Iris pigment epithelial cell (primary cell): ENCODE data around the gene ISL2.

Experiments used
- DNase-seq: peaks from one replicate; pipeline ENCODE4 v3.0.0-alpha.2; 2011; ENCODE audit warnings: low read depth

The ISL2 gene

DNA sequence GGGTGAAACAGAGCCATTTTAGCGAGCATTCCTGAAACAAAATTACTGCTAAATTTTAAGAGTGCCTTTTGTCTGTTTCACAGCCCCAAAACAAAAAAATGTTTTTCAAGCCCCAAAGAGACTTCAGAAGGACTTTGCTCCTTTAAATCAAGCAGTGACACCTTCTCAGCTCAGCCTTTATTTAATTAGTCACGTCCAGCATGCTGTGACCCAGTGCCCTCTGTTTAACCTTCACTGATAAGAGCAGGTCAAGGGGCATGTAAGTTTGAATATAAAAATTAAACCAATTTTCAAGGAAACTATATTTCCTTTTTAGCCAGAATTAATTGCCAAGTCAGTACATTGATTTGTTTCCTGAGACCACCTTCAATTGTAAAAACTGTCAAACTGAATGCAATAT, 40.6 kb downstream of the ISL2 start:
- no peak for DNase-seq

DNA sequence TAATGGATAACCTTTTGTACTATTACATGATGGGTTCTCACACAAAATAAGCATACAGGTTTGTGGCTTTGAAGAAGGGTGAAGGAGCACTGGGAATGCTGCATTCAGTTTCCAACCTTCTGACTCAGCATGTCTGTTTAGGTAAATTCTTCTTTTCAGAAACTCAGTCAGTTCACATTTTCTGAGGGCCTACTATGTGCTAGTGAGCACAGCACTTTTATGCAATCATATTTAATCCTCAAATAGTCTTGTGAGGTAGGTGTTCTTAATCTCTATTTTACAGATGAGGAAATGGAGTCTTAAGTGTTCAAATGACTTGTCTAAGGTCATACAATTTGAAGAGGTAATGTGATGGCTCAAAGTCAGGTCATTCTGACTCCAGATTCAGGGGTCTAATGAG, 41.2 kb downstream of the ISL2 start:
- DNase-seq = no peak

GRCh38 chr15:76378691-76379090, 42.1 kb downstream of the ISL2 start:
- DNase-seq = no peak

GRCh38 chr15:76380249-76380648, 43.7 kb downstream of the ISL2 start:
- no peak for DNase-seq

DNA sequence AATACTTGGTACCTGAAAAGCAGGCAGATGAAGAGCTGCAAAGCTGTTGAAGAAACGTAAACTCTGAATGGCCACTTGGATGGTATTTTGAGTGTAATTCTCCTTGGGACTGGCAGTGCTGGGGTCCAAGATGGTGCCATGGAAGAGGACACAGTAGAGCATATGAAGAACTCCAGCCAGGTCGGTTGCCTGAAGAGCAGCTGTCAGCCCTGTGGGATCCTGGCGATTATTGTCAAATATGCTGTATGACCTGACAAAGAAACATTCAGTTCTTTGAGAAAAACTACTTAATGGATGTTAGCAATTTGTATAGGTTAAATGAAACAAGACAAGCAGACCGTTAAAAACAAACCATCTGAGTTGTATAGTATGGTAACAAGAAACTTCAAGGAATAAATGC, 44.8 kb downstream of the ISL2 start:
- DNase-seq = no peak

- DNase-seq = no peak
Observed at GRCh38 chr15:76382987-76383728, 46.6 kb downstream of the ISL2 start.

GRCh38 chr15:76384409-76384808, 47.8 kb downstream of the ISL2 start:
- DNase-seq = no peak

GRCh38 chr15:76386178-76386577, 49.6 kb downstream of the ISL2 start:
- DNase-seq = no peak

- DNase-seq = no peak
Observed at GRCh38 chr15:76386926-76387325, 50.4 kb downstream of the ISL2 start.

DNA sequence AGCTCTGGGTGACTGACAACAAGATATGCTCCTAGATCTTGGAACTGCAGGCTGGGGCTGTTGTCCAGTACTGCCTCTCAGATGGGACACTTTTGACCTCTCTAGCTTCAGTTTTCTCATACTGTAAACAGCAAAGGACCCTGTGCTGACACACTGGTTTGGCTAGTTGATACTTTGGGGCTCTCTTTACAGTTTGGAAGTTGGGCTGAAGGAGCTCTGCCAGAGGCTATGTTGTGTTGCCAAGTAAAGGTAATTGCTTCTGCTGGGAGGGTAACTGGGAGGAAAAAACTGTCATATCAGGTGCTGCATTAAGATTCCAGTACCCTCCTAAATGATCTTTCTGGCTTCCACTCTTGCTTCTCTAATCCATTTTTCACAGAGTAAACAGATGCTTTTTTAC, 54.0 kb downstream of the ISL2 start:
- no peak for DNase-seq

GRCh38 chr15:76391309-76391708, 54.7 kb downstream of the ISL2 start:
- no peak for DNase-seq

DNA sequence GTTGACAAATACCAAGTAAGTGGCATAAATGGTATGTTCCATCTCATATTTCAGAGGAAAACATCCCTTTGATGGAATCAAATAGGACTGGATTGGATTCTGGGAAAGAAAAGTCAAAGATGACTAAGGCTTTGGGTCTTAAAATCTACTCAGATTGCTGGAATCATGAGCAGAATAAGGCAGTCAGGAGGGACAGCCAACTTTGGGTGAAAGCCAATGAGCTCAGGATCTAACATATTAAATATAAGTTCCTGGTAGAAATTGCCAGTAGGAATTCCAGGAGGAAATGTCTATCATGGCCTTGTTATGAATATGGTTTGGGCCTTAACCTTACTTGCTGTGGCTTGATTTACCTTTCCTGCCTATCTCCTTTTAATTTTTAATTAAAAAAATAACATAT, 55.3 kb downstream of the ISL2 start:
- no peak for DNase-seq
